Measurements from ENCODE around the gene GCNA. TPM values are rescaled to one million over a fixed set of nuclear protein-coding genes. Genes with fewer than 3 reads are reported as not detected.

Gene GCNA
- total and polyA plus RNA-seq, 2 of the 13 experiments (the other 11 are each of a cell fraction or from before 2014, with no cell fraction given), result 0.38 to 0.66 TPM

GRCh38 chrX:71532753-71533425 is 45.3 kb upstream of the GCNA start, which contains the start of gene OGT (continued):
- TF ChIP-seq ARID3A (IDR thresholded peaks at IDR 0.05; ENCODE audit: low read depth, low read length) (peak; percentile 93), HBP1 (CRISPR knock-in tag; IDR thresholded peaks at IDR 0.05; ENCODE audit: low read depth) (peak; percentile 83; the same call in 1 of the 2 replicates), ZNF530 (CRISPR knock-in tag; IDR thresholded peaks at IDR 0.05; ENCODE audit: low read depth) (no peak), SRSF9 (IDR thresholded peaks at IDR 0.05; ENCODE audit: borderline replicate concordance, insufficient read depth, low read depth, low read length, poor library complexity, severe bottlenecking) (no peak), CAMTA2 (CRISPR knock-in tag; IDR thresholded peaks at IDR 0.05; ENCODE audit: borderline replicate concordance) (no peak), PAWR (CRISPR knock-in tag; IDR thresholded peaks at IDR 0.05; ENCODE audit: borderline replicate concordance) (no peak), ZBTB42 (CRISPR knock-in tag; IDR thresholded peaks at IDR 0.05) (no peak), GATAD2A (CRISPR knock-in tag; IDR thresholded peaks at IDR 0.05) (peak; percentile 56), ARNT (IDR thresholded peaks at IDR 0.05) (no peak), SMC3 (IDR thresholded peaks at IDR 0.05; ENCODE audit: low read length) (no peak), ZC3H4 (CRISPR knock-in tag; IDR thresholded peaks at IDR 0.05; ENCODE audit: borderline replicate concordance) (no peak), KDM5B (CRISPR knock-in tag; IDR thresholded peaks at IDR 0.05; ENCODE audit: borderline replicate concordance) (peak; percentile 65; the same call in 1 of the 2 replicates), ZSCAN25 (CRISPR knock-in tag; IDR thresholded peaks at IDR 0.05) (peak; percentile 50; the same call in 1 of the 2 replicates), IKZF1 (IDR thresholded peaks at IDR 0.05) (no peak), NPAS2 (CRISPR knock-in tag; IDR thresholded peaks at IDR 0.05; ENCODE audit: borderline replicate concordance) (no peak), KDM1A (CRISPR knock-in tag; IDR thresholded peaks at IDR 0.05) (no peak), STAG1 (CRISPR knock-in tag; IDR thresholded peaks at IDR 0.05) (peak; percentile 8; the same call in 1 of the 2 replicates), TAF15 (IDR thresholded peaks at IDR 0.05; ENCODE audit: low read depth, low read length, poor library complexity, severe bottlenecking) (no peak), KLF15 (CRISPR knock-in tag; IDR thresholded peaks at IDR 0.05; ENCODE audit: borderline replicate concordance) (no peak)
- TF ChIP-seq, protein P1, sequence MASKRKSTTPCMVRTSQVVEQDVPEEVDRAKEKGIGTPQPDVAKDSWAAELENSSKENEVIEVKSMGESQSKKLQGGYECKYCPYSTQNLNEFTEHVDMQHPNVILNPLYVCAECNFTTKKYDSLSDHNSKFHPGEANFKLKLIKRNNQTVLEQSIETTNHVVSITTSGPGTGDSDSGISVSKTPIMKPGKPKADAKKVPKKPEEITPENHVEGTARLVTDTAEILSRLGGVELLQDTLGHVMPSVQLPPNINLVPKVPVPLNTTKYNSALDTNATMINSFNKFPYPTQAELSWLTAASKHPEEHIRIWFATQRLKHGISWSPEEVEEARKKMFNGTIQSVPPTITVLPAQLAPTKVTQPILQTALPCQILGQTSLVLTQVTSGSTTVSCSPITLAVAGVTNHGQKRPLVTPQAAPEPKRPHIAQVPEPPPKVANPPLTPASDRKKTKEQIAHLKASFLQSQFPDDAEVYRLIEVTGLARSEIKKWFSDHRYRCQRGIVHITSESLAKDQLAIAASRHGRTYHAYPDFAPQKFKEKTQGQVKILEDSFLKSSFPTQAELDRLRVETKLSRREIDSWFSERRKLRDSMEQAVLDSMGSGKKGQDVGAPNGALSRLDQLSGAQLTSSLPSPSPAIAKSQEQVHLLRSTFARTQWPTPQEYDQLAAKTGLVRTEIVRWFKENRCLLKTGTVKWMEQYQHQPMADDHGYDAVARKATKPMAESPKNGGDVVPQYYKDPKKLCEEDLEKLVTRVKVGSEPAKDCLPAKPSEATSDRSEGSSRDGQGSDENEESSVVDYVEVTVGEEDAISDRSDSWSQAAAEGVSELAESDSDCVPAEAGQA (IDR thresholded peaks at IDR 0.05; ENCODE audit: low read depth), result peak; percentile 86
- TF ChIP-seq, protein P1 (CRISPR knock-in tag; IDR thresholded peaks at IDR 0.05; ENCODE audit: borderline replicate concordance), result no peak
